HepG2 (cell line): Measurements from ENCODE around the gene KPNA3. TPM values are rescaled to one million over a fixed set of nuclear protein-coding genes. Genes with fewer than 3 reads are reported as not detected.

Experiments
- ATAC-seq: fragments of 200-7000 bp; cut with Tn5 transposase; 3 replicates; pipeline ENCODE4 v1.9.1; 2020; ENCODE audit warnings: mild to moderate bottlenecking, moderate library complexity
- BruUV-seq: library from RNA; stranded (reverse); fragments of 400-500 nt; replicated peaks from 2 replicates; lab custom pipeline; 2021; lab: Mats Ljungman, UMichigan
- CTCF ChIA-PET: fragments of 300-600 bp; formaldehyde crosslinking; extraction: SDS; loops from one replicate; lab custom pipeline; 2021; ENCODE audit warnings: low total read pairs, inconsistent platforms, low intra/inter-chr PET ratio; lab: Yijun Ruan, JAX
- POLR2A ChIA-PET: fragments of 350-600 bp; sonication (Branson Sonifier 250); formaldehyde crosslinking; loops from one replicate; lab custom pipeline; 2020; ENCODE audit warnings: antibody characterized with exemption, inconsistent platforms; lab: Yijun Ruan, JAX
- DNase-seq: peaks from one replicate; pipeline ENCODE4 v3.0.0-alpha.2; 2015; ENCODE audit warnings: low spot score
- FAIRE-seq: peaks from 3 replicates; lab custom pipeline; 2011; peaks lifted over from hg19 to GRCh38; lab: Jason Lieb, UNC
- H2AFZ ChIP-seq: one replicate; pipeline ENCODE4 v1.6.1; 2011; ENCODE audit warnings: low read length, inconsistent platforms
- H3K27ac ChIP-seq: fragments of 300-600 bp; 3 replicates; pipeline ENCODE4 v1.8.0; 2011; ENCODE audit warnings: mixed run types, mild to moderate bottlenecking, mixed read lengths, low read length, inconsistent platforms; ENCODE audit not compliant: insufficient read depth; ENCODE audit errors: extremely low read length
- H3K27me3 ChIP-seq, 2 experiments: fragments of 200-600 bp in 1 of 2; 2 replicates in 1 of 2; 3 replicates in 1 of 2; pipeline versions ENCODE4 v1.6.0 to v1.8.0; 2011; ENCODE audit warnings: low read length in 2 of 2, mild to moderate bottlenecking in 2 of 2, moderate library complexity in 2 of 2, inconsistent platforms in 1 of 2; ENCODE audit not compliant: insufficient read depth in 2 of 2, control insufficient read depth in 1 of 2
- H3K36me3 ChIP-seq, 2 experiments: fragments of 200-600 bp in 1 of 2; replicated peaks in 1 of 2; 2 replicates in 1 of 2; 3 replicates in 1 of 2; pipeline versions ENCODE4 v1.5.1 to v1.8.0; 2011; ENCODE audit warnings: low read length in 2 of 2, inconsistent platforms in 1 of 2; ENCODE audit not compliant: insufficient read depth in 2 of 2, control insufficient read depth in 1 of 2
- H3K4me1 ChIP-seq: 2 replicates; pipeline ENCODE4 v1.5.1; 2012; ENCODE audit warnings: low read length, inconsistent platforms; ENCODE audit not compliant: insufficient read depth
- H3K4me2 ChIP-seq: 2 replicates; pipeline ENCODE4 v1.6.0; 2011; ENCODE audit warnings: low read depth, low read length, inconsistent platforms
- H3K4me3 ChIP-seq, 3 experiments: fragments of 200-600 bp in 1 of 3; sonication (generic), shearing (Covaris generic) in 1 of 3; replicated peaks in 1 of 3; 2 replicates each; pipeline ENCODE4 v1.5.1; 2011 to 2016; ENCODE audit warnings: low read length in 3 of 3, inconsistent platforms in 2 of 3, low read depth in 2 of 3, mild to moderate bottlenecking in 2 of 3, control low read depth in 1 of 3, mixed read lengths in 1 of 3; ENCODE audit not compliant: insufficient read depth in 1 of 3
- H3K79me2 ChIP-seq: one replicate; pipeline ENCODE4 v1.6.1; 2011; ENCODE audit warnings: low read length, inconsistent platforms; ENCODE audit not compliant: insufficient read depth
- H3K9ac ChIP-seq: 2 replicates; pipeline ENCODE4 v1.6.0; 2011; ENCODE audit warnings: mild to moderate bottlenecking, low read depth, low read length, inconsistent platforms; ENCODE audit not compliant: insufficient read depth
- H3K9me3 ChIP-seq: 2 replicates; pipeline ENCODE4 v1.5.1; 2012; ENCODE audit warnings: mild to moderate bottlenecking, low read length
- H4K20me1 ChIP-seq: 2 replicates; pipeline ENCODE4 v1.6.0; 2011; ENCODE audit warnings: inconsistent platforms, mild to moderate bottlenecking, low read length, moderate library complexity; ENCODE audit not compliant: insufficient read depth
- E2F1 ChIP-seq: sonication (generic); formaldehyde crosslinking; IDR thresholded peaks from 2 replicates; pipeline ENCODE4 v1.5.0; 2020; ENCODE audit warnings: missing genetic modification reagents
- FLYWCH1 ChIP-seq: sonication (generic); formaldehyde crosslinking; IDR thresholded peaks from 2 replicates; pipeline ENCODE4 v1.8.1; 2023; ENCODE audit warnings: mild to moderate bottlenecking, missing genetic modification reagents
- MAF1 ChIP-seq: sonication (generic); formaldehyde crosslinking; IDR thresholded peaks from 2 replicates; pipeline ENCODE4 v1.5.0; 2020; ENCODE audit warnings: missing genetic modification reagents, borderline replicate concordance
- MYNN ChIP-seq: sonication (generic); formaldehyde crosslinking; IDR thresholded peaks from 2 replicates; pipeline ENCODE4 v1.4.0; 2020; ENCODE audit warnings: mild to moderate bottlenecking, low read depth, missing genetic modification reagents
- PREB ChIP-seq: sonication (generic); formaldehyde crosslinking; IDR thresholded peaks from 2 replicates; pipeline ENCODE4 v1.4.0; 2020; ENCODE audit warnings: missing genetic modification reagents
- PTBP1 ChIP-seq: fragments of 200-400 bp; formaldehyde crosslinking; IDR thresholded peaks from 2 replicates; pipeline ENCODE4 v1.6.1; 2018; ENCODE audit warnings: low read length, low read depth; ENCODE audit not compliant: poor library complexity, severe bottlenecking
- SIX4 ChIP-seq: sonication (generic); formaldehyde crosslinking; IDR thresholded peaks from 2 replicates; pipeline ENCODE4 v1.4.0; 2020; ENCODE audit warnings: missing genetic modification reagents
- ZMYM4 ChIP-seq: sonication (generic); formaldehyde crosslinking; IDR thresholded peaks from 2 replicates; pipeline ENCODE4 v1.8.1; 2023; ENCODE audit warnings: mild to moderate bottlenecking, missing genetic modification reagents
- ZNF251 ChIP-seq: sonication (generic); formaldehyde crosslinking; IDR thresholded peaks from 2 replicates; pipeline ENCODE4 v1.9.0; 2021; ENCODE audit warnings: mild to moderate bottlenecking, missing genetic modification reagents
- ZNF569 ChIP-seq: sonication (generic); formaldehyde crosslinking; IDR thresholded peaks from 2 replicates; pipeline ENCODE4 v1.5.0; 2020; ENCODE audit warnings: mild to moderate bottlenecking, missing genetic modification reagents, moderate library complexity, borderline replicate concordance
- WGBS: methylation state at CpG from one replicate; pipeline ENCODE4 v1.1.6; 2017; ENCODE audit warnings: low lambda C conversion rate; 5-methylcytosine and 5-hydroxymethylcytosine counted together
- in situ Hi-C: cut with HindIII; loops from 2 replicates; pipeline ENCODE4 v1.10.0; 2017; ENCODE audit warnings: low pct_unique_long_range_greater_than_20kb; ENCODE audit not compliant: extremely low pct_ligation_motif_present
- intact Hi-C: fragments of 100-400 bp; cut with micrococcal nuclease; formaldehyde crosslinking; loops from one replicate; pipeline ENCODE4 v1.10.0; 2022; ENCODE audit not compliant: unreplicated experiment
- polyA plus RNA-seq, 8 experiments: library from polyadenylated mRNA; depleted of rRNA in 3 of 8; stranded (reverse) in 7 of 8; unstranded in 1 of 8; fragments of >200 nt; fragmentation: Illumina TruSeq in 4 of 8; extraction: Trizol in 4 of 8; gene quantifications; 2 replicates each; pipeline versions ENCODE4 v1.2.1 to v1.2.3, GENCODE V29; 2011 to 2016; ENCODE audit warnings: low read depth in 4 of 8, missing spikeins in 1 of 8, mixed read lengths in 1 of 8; ENCODE audit not compliant: insufficient read depth in 1 of 8
- total RNA-seq, 5 experiments: library from RNA; depleted of rRNA; stranded (reverse); fragments of >200 nt; fragmentation: Illumina TruSeq; extraction: Trizol; gene quantifications; 2 replicates each; pipeline ENCODE4 v1.2.3, GENCODE V29; 2016; ENCODE audit warnings: low read depth in 1 of 5
- TF ChIP-seq, protein P1 (sequence below): sonication (generic); formaldehyde crosslinking; IDR thresholded peaks from 2 replicates; pipeline ENCODE4 v1.4.0; 2020; ENCODE audit warnings: mild to moderate bottlenecking, low read depth, missing genetic modification reagents
- TF ChIP-seq, protein P2 (sequence below): sonication (generic); formaldehyde crosslinking; IDR thresholded peaks from 2 replicates; pipeline ENCODE4 v1.4.0; 2020; ENCODE audit warnings: mild to moderate bottlenecking, missing genetic modification reagents
- TF ChIP-seq, protein P3 (sequence below): sonication (generic); formaldehyde crosslinking; IDR thresholded peaks from 2 replicates; pipeline ENCODE4 v1.4.0; 2020; ENCODE audit warnings: mild to moderate bottlenecking, missing genetic modification reagents, borderline replicate concordance

The KPNA3 gene
- total and polyA plus RNA-seq, 2 of the 13 experiments (the other 11 are each of a cell fraction or from before 2014, with no cell fraction given), result 13.0 to 28.9 TPM

GRCh38 chr13:49833402-49833801 lies 40.9 kb upstream of the KPNA3 start:
- H3K4me1 ChIP-seq, result peaks cover 28% of the 10 kb centered on the region
- BruUV-seq, result no TSS peak
- CTCF ChIA-PET, result no interaction called here

GRCh38 chr13:49831455-49831854 lies 39.0 kb upstream of the KPNA3 start:
- CTCF ChIA-PET, result no interaction called here

More at GRCh38 chr13:49833402-49833801, 40.9 kb upstream of the KPNA3 start:
- ATAC-seq, result no peak
- no peak for FAIRE-seq
- TF ChIP-seq MYNN (CRISPR knock-in tag), result no peak
- TF ChIP-seq PTBP1, result no peak
- no peak for TF ChIP-seq FLYWCH1
- TF ChIP-seq, protein P1, sequence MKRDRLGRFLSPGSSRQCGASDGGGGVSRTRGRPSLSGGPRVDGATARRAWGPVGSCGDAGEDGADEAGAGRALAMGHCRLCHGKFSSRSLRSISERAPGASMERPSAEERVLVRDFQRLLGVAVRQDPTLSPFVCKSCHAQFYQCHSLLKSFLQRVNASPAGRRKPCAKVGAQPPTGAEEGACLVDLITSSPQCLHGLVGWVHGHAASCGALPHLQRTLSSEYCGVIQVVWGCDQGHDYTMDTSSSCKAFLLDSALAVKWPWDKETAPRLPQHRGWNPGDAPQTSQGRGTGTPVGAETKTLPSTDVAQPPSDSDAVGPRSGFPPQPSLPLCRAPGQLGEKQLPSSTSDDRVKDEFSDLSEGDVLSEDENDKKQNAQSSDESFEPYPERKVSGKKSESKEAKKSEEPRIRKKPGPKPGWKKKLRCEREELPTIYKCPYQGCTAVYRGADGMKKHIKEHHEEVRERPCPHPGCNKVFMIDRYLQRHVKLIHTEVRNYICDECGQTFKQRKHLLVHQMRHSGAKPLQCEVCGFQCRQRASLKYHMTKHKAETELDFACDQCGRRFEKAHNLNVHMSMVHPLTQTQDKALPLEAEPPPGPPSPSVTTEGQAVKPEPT (CRISPR knock-in tag), result no peak
- H4K20me1 ChIP-seq, result no peaks in the 10 kb centered on the region
- no peak overlapping the region for H3K9ac ChIP-seq
- in situ Hi-C loops (no loop called here), intact Hi-C loops (no loop called here)
- H3K79me2 ChIP-seq, result no peaks in the 10 kb centered on the region
- H3K27me3 ChIP-seq, result no peaks in the 10 kb centered on the region
- 79% methylated on average over 5 of the region's 5 CpGs for WGBS
- DNase-seq, result no peak
- no peaks in the 10 kb centered on the region for H3K36me3 ChIP-seq
- H3K9me3 ChIP-seq, result no peaks in the 10 kb centered on the region
- H2AFZ ChIP-seq, result no peak overlapping the region
- no peak overlapping the region for H3K27ac ChIP-seq
- H3K4me3 ChIP-seq, result no peak overlapping the region
- H3K4me2 ChIP-seq, result no peak overlapping the region
- POLR2A ChIA-PET, result no interaction called here

More at GRCh38 chr13:49831455-49831854, 39.0 kb upstream of the KPNA3 start:
- no peaks in the 10 kb centered on the region for H3K27me3 ChIP-seq
- no peak overlapping the region for H3K9ac ChIP-seq
- BruUV-seq, result no TSS peak
- WGBS, result 62% methylated on average over 4 of the region's 4 CpGs
- H3K4me3 ChIP-seq, result no peak overlapping the region
- POLR2A ChIA-PET, result no interaction called here
- H3K79me2 ChIP-seq, result no peaks in the 10 kb centered on the region
- intact Hi-C loops (no loop called here), in situ Hi-C loops (no loop called here)
- ATAC-seq, result no peak
- peaks cover 28% of the 10 kb centered on the region for H3K4me1 ChIP-seq
- TF ChIP-seq ZMYM4 (CRISPR knock-in tag), result no peak
- TF ChIP-seq, protein P2, sequence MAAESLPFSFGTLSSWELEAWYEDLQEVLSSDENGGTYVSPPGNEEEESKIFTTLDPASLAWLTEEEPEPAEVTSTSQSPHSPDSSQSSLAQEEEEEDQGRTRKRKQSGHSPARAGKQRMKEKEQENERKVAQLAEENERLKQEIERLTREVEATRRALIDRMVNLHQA (CRISPR knock-in tag), result no peak
- TF ChIP-seq, protein P3, sequence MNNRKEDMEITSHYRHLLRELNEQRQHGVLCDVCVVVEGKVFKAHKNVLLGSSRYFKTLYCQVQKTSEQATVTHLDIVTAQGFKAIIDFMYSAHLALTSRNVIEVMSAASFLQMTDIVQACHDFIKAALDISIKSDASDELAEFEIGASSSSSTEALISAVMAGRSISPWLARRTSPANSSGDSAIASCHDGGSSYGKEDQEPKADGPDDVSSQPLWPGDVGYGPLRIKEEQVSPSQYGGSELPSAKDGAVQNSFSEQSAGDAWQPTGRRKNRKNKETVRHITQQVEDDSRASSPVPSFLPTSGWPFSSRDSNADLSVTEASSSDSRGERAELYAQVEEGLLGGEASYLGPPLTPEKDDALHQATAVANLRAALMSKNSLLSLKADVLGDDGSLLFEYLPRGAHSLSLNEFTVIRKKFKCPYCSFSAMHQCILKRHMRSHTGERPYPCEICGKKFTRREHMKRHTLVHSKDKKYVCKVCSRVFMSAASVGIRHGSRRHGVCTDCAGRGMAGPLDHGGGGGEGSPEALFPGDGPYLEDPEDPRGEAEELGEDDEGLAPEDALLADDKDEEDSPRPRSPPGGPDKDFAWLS (CRISPR knock-in tag), result no peak
- TF ChIP-seq SIX4, result no peak
- TF ChIP-seq E2F1 (CRISPR knock-in tag), result no peak
- no peak for TF ChIP-seq PREB (CRISPR knock-in tag)
- TF ChIP-seq ZNF251 (CRISPR knock-in tag), result no peak
- no peak for TF ChIP-seq ZNF569 (CRISPR knock-in tag)
- no peak for TF ChIP-seq MAF1 (CRISPR knock-in tag)
- no peaks in the 10 kb centered on the region for H4K20me1 ChIP-seq
- no peak overlapping the region for H3K4me2 ChIP-seq
- H2AFZ ChIP-seq, result no peak overlapping the region
- no peak overlapping the region for H3K27ac ChIP-seq
- H3K9me3 ChIP-seq, result no peaks in the 10 kb centered on the region
- no peak for FAIRE-seq
- DNase-seq, result no peak
- no peaks in the 10 kb centered on the region for H3K36me3 ChIP-seq
